SJSA1 (cell line): Measurements from ENCODE around the gene SMCP. TPM values are rescaled to one million over a fixed set of nuclear protein-coding genes. Genes with fewer than 3 reads are reported as not detected.

Experiments used
- total RNA-seq: library from RNA; depleted of rRNA; stranded (reverse); fragments of >200 nt; shearing (Covaris generic); gene quantifications from 2 replicates; pipeline ENCODE4 v1.2.3, GENCODE V29; 2014; rRNA removed

The SMCP gene
- total RNA-seq, 1 experiment from 2014 or later, result not detected

Other genes starting within 250 kb of the SMCP start
- not detected in 2 replicates for gene LCE2D, start 214.9 kb upstream of the SMCP start, total RNA-seq
- gene LCE2C, start 203.0 kb upstream of the SMCP start, total RNA-seq, result not detected in 2 replicates
- not detected in 2 replicates for gene LCE2B, start 192.2 kb upstream of the SMCP start, total RNA-seq
- not detected in 2 replicates for gene LCE2A, start 180.0 kb upstream of the SMCP start, total RNA-seq
- not detected in 2 replicates for gene LCE4A, start 170.2 kb upstream of the SMCP start, total RNA-seq
- not detected in 2 replicates for gene KPRP, start 120.3 kb upstream of the SMCP start, total RNA-seq
- not detected in 2 replicates for gene LCE1F, start 103.2 kb upstream of the SMCP start, total RNA-seq
- not detected in 2 replicates for gene LCE1E, start 92.1 kb upstream of the SMCP start, total RNA-seq
- gene LCE1D, start 81.6 kb upstream of the SMCP start, total RNA-seq, result not detected in 2 replicates
- not detected in 2 replicates for gene LCE1C, start 71.7 kb upstream of the SMCP start, total RNA-seq
- not detected in 2 replicates for gene LCE1B, start 66.4 kb upstream of the SMCP start, total RNA-seq
- gene LCE1A, start 50.8 kb upstream of the SMCP start, total RNA-seq, result not detected in 2 replicates
- gene LCE6A, start 35.5 kb upstream of the SMCP start, total RNA-seq, result not detected in 2 replicates
- not detected in 2 replicates for gene LCE7A, start 18.3 kb upstream of the SMCP start, total RNA-seq
- not detected in 2 replicates for gene IVL, start 30.2 kb downstream of the SMCP start, total RNA-seq
- not detected in 2 replicates for gene SPRR5, start 68.9 kb downstream of the SMCP start, total RNA-seq
- not detected in 2 replicates for gene SPRR4, start 92.3 kb downstream of the SMCP start, total RNA-seq
- not detected in 2 replicates for gene SPRR1A, start 105.8 kb downstream of the SMCP start, total RNA-seq
- gene SPRR3, start 123.4 kb downstream of the SMCP start, total RNA-seq, result not detected in 2 replicates
- not detected in 2 replicates for gene SPRR1B, start 152.9 kb downstream of the SMCP start, total RNA-seq
- gene SPRR2D, start 162.8 kb downstream of the SMCP start, total RNA-seq, result not detected in 2 replicates
- not detected in 2 replicates for gene SPRR2A, start 179.2 kb downstream of the SMCP start, total RNA-seq
- gene SPRR2B, start 193.3 kb downstream of the SMCP start, total RNA-seq, result not detected in 2 replicates
- gene SPRR2E, start 216.2 kb downstream of the SMCP start, total RNA-seq, result not detected in 2 replicates
- gene SPRR2F, start 235.2 kb downstream of the SMCP start, total RNA-seq, result not detected in 2 replicates